Peyer's patch (tissue), 4 donors: ENCODE data around the gene SPRN. TPM values are rescaled to one million over a fixed set of nuclear protein-coding genes. Genes with fewer than 3 reads are reported as not detected.

Experiments used
- DNase-seq, 3 donors: peaks; one replicate each; pipeline ENCODE4 v3.0.0-alpha.2; 2017 to 2019
- H3K27ac ChIP-seq, 4 donors: fragments of 200-600 bp; sonication (generic); one replicate each; pipeline ENCODE4 v1.5.1; 2016 to 2019
- H3K27me3 ChIP-seq, 2 donors: fragments of 200-600 bp; sonication (generic); one replicate each; pipeline ENCODE4 v1.5.1; 2019
- H3K36me3 ChIP-seq, 3 donors: fragments of 200-600 bp; sonication (generic); one replicate each; pipeline ENCODE4 v1.5.1; 2016 to 2019
- H3K4me1 ChIP-seq, 4 donors: fragments of 200-600 bp; sonication (generic); one replicate each; pipeline ENCODE4 v1.5.1; 2016 to 2019
- H3K4me3 ChIP-seq, 4 donors: fragments of 200-600 bp; sonication (generic); 1 replicate in 3 of 4; 2 replicates in 1 of 4; pipeline ENCODE4 v1.5.1; 2016 to 2019; ENCODE audit warnings: mild to moderate bottlenecking in 1 of 4
- H3K9me3 ChIP-seq, 4 donors: fragments of 200-600 bp; sonication (generic); one replicate each; pipeline ENCODE4 v1.5.1; 2016 to 2019; ENCODE audit warnings: mild to moderate bottlenecking in 1 of 4
- POLR2A ChIP-seq, 2 donors: fragments of 450-650 bp; IDR thresholded peaks; one replicate each; pipeline ENCODE4 v1.5.1; 2017; ENCODE audit warnings: antibody characterized with exemption in 2 of 2, mild to moderate bottlenecking in 2 of 2, moderate library complexity in 2 of 2
- total RNA-seq, 4 donors: library from RNA; depleted of rRNA; stranded (reverse); fragments of >200 nt; gene quantifications; one replicate each; pipeline ENCODE4 v1.1.0, GENCODE V29; 2016
- TF ChIP-seq, protein P1 (sequence below), 6 experiments: fragments of 450-650 bp in 4 of 6; fragments of 200-600 bp in 2 of 6; sonication (generic) in 1 of 6; IDR thresholded peaks; one replicate each; pipeline ENCODE4 v1.5.1; 2017 to 2019; ENCODE audit warnings: antibody characterized with exemption in 6 of 6, mild to moderate bottlenecking in 3 of 6, moderate library complexity in 1 of 6

The SPRN gene
- total RNA-seq, 4 donors from 2014 or later, result 0.47 TPM; not detected in 3

DNA sequence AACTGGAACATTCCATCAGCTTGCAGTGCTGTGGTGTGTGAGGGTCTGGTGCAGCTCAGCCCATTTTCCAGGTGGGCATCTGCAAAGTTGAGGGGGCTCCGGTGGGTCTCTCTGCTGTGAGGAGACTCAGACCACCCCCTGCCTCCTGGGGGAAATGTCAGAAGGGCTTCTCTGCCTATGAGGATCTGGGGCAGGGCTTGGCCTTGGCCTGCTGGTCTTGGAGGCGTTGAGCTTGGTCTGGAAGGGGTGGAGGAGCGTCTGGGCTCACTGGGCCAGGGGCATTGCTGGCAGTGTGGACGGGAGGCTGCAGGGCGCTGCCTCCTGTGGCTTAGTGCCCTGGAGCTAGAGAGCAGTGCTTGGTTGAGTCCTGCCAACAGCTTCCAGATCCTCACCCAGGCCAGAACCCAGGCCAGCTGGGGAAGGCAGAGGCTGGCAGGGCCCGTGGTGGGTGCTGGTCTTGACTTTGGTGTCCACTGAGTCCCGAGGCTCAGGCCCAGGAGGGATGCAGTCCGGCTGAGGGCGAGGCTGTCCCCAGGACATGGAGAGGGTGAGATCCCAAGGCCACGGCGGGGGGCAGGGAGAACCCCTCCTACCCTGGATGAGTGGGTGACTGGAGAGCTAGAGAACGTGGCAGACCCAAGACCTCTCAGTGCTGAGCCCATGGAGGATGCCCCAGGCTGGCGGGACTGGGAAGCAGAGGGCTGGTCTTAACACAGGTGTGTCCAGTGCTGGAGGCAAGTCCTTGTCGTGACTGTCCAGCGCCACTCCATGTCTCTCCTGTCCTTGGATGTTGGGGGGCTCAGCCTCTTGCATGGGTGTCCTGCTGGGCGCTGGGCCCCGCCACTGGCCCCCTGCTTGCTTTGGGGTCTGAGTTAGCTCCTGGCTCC, 2.8 kb downstream of the SPRN start:
- TF ChIP-seq, protein P1, sequence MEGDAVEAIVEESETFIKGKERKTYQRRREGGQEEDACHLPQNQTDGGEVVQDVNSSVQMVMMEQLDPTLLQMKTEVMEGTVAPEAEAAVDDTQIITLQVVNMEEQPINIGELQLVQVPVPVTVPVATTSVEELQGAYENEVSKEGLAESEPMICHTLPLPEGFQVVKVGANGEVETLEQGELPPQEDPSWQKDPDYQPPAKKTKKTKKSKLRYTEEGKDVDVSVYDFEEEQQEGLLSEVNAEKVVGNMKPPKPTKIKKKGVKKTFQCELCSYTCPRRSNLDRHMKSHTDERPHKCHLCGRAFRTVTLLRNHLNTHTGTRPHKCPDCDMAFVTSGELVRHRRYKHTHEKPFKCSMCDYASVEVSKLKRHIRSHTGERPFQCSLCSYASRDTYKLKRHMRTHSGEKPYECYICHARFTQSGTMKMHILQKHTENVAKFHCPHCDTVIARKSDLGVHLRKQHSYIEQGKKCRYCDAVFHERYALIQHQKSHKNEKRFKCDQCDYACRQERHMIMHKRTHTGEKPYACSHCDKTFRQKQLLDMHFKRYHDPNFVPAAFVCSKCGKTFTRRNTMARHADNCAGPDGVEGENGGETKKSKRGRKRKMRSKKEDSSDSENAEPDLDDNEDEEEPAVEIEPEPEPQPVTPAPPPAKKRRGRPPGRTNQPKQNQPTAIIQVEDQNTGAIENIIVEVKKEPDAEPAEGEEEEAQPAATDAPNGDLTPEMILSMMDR (IDR thresholded peaks at IDR 0.05), result no peak
- TF ChIP-seq POLR2A (IDR thresholded peaks at IDR 0.05), result no peak
- DNase-seq, result peak in 1 of 3 donors; percentile 43
- H3K27me3 ChIP-seq, result peaks cover 0 to 3% of the 10 kb centered on the region in 2 donors
- H3K27ac ChIP-seq, result no peak overlapping the region
- no peaks in the 10 kb centered on the region for H3K9me3 ChIP-seq
- peaks cover 0 to 8% (median 0%) of the 10 kb centered on the region in 4 donors for H3K4me1 ChIP-seq
- H3K4me3 ChIP-seq, result no peak overlapping the region
- peaks cover 0 to 29% (median 0%) of the 10 kb centered on the region in 3 donors for H3K36me3 ChIP-seq

DNA sequence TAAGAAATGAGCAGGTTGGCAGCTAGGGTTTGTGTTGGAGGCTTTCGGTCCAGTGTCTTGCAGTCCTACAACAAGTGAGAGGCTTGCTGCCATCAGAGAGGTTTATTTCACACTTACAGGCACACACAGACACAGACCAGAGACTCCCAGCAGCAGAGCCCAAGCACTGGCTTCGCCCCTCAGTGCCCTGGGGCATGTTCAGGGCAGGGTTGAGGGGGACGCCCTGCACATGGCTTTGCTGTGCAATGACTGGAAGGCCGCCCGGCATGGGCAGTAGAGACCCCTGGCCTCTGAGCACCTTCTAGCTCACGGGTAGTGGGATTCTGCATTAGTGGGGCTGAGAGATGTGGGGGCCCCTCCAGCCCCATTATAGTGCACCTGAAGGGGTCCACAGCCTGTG, 3.8 kb downstream of the SPRN start:
- Histone ChIP-seq H3K4me3 (no peak overlapping the region), H3K9me3 (no peaks in the 10 kb centered on the region), H3K4me1 (peaks cover 0 to 8% (median 0%) of the 10 kb centered on the region in 4 donors), H3K27me3 (peaks cover 0 to 3% of the 10 kb centered on the region in 2 donors), H3K36me3 (peaks cover 0 to 34% (median 0%) of the 10 kb centered on the region in 3 donors), H3K27ac (no peak overlapping the region)
- no peak for DNase-seq
- no peak for TF ChIP-seq POLR2A (IDR thresholded peaks at IDR 0.05)
- TF ChIP-seq, protein P1 (IDR thresholded peaks at IDR 0.05), result no peak

DNA sequence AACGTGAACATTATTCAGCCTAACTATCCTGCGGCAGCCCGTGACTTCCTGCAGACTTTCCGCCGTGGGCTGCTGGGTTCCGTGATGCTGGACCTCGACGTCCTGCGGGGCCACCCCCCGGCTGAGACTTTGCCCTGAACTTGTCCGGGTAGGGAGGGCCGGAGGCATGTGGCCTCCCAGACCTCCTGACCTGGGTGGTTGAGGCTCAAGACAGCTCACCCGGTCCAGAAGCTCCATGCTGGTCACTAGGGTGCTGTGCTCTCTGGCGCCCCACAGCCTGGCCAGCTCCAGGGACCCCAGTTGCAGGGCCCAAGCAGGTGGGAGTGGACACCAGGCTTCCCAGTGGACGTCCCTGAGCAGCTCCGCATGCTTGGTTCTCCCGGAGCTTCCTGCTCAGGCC, 4.4 kb downstream of the SPRN start:
- H3K27me3 ChIP-seq, result peaks cover 0 to 3% of the 10 kb centered on the region in 2 donors
- H3K4me3 ChIP-seq, result no peak overlapping the region
- no peak overlapping the region for H3K27ac ChIP-seq
- DNase-seq, result no peak
- no peaks in the 10 kb centered on the region for H3K9me3 ChIP-seq
- peaks cover 0 to 39% (median 0%) of the 10 kb centered on the region in 3 donors for H3K36me3 ChIP-seq
- peaks cover 0 to 8% (median 0%) of the 10 kb centered on the region in 4 donors for H3K4me1 ChIP-seq
- TF ChIP-seq POLR2A (IDR thresholded peaks at IDR 0.05), result no peak
- TF ChIP-seq, protein P1 (IDR thresholded peaks at IDR 0.05), result no peak

DNA sequence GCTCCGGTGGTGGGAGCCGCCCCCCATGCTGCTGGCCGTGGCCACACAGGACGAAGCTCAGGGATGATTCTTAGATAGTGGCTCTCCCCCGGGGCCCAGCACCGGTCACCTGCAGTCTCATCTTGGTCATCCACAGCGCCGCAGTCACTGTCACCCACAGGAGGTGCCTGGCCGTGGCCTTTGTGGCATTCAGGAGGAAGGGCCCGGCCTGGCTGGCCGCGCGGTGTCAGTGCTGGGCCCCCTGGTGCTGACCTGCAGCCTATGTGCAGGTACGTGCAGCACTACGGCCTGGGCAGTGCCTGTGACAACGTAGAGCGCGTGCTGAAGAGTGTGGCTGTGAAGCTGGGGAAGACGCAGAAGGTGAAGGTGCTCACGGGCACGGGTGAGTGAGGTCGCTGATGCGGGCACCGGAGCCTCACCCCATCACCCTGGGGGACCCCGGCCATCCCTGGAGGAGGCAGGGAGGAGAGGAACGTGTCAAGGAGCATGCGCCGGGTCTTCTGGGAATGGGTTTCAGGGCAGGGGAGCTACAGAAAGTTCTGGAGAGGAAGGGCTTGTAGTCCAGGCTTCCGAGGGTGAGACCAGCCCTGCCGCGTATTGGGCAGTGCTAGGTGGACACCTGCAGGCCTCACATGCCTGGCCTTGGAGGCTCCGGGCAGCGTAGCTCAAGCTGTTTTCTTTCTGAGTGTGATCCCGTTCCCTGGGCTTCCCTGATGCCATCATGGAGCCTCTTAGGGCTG, 5.0 kb downstream of the SPRN start:
- Histone ChIP-seq H3K27me3 (peaks cover 0 to 3% of the 10 kb centered on the region in 2 donors), H3K4me1 (peaks cover 0 to 8% (median 0%) of the 10 kb centered on the region in 4 donors), H3K27ac (no peak overlapping the region), H3K9me3 (peaks cover 0 to 2% (median 0%) of the 10 kb centered on the region in 4 donors), H3K4me3 (no peak overlapping the region), H3K36me3 (peaks cover 0 to 44% (median 0%) of the 10 kb centered on the region in 3 donors)
- no peak for TF ChIP-seq POLR2A (IDR thresholded peaks at IDR 0.05)
- TF ChIP-seq, protein P1 (IDR thresholded peaks at IDR 0.05), result no peak
- DNase-seq, result no peak

DNA sequence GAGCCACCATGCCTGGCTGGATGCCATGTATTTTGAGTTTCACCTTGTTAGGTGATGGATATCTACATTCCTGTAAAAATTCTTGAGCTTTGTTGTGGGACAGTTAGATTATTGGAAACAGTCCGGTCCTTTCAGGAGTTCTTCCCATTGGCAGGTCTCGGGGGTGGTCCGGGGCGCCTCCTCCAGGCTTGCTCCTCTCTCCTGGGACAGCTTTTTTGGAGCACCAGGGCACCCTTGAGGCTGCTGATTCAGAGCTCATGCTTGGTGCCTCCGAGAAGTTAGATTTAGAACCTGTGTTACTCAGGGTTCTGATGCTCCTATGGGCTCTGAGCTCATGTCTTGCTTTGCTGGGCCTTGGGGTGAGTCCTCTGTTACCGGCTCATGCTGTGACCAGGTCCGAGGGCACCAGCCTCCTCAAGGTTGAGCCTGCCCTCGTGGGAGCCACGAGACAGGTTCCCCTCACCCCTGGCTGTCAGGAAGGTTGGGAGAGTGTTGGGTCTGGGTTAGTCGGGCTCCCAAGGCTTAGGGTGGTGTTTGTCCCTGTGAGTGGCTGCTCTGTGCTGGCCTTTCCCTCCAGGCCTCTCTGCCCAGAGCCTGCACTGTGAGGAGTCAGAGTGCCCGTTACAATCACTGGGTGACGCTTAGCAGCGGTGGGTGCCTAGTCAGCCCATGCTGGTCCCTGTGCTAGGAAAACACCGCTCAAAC, 6.0 kb downstream of the SPRN start:
- H3K27ac ChIP-seq, result no peak overlapping the region
- H3K36me3 ChIP-seq, result peaks cover 0 to 48% (median 0%) of the 10 kb centered on the region in 3 donors
- no peak for TF ChIP-seq POLR2A (IDR thresholded peaks at IDR 0.05)
- TF ChIP-seq, protein P1 (IDR thresholded peaks at IDR 0.05), result no peak
- H3K4me3 ChIP-seq, result no peak overlapping the region
- H3K27me3 ChIP-seq, result peaks cover 0 to 3% of the 10 kb centered on the region in 2 donors
- peaks cover 0 to 3% (median 0%) of the 10 kb centered on the region in 4 donors for H3K9me3 ChIP-seq
- no peak for DNase-seq
- H3K4me1 ChIP-seq, result peaks cover 0 to 5% (median 0%) of the 10 kb centered on the region in 4 donors
